ENCODE measurements around the gene CDON.

DNA sequence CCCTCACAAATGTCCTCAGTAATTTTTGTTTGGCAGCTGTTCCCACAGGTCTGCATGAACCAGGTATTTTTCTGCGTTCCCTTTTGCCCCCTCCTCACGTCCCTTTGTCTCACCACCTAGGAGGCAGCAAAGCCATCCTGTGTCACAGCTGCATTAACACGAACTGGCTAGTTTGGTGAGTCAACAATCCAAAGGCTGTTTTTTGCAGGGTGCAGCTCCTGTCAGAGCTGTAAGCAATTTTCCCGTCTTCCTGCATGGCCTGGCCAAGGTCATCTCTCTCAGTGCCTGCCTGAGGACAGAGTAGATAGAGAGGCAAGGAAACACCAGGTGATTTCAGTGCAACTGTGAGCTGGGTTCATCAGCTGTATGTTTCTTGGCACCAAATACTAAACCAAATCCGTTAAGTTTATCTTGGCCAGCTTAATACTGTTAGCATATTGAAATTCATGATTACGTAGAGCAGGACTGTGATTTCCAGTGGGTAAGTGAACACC lies 137.4 kb downstream of the CDON start:
- TF ChIP-seq CTCF (IDR thresholded peaks at IDR 0.05; ENCODE audit: low read depth, low read length, poor library complexity, severe bottlenecking) (no peak), EZH2phosphoT487 (IDR thresholded peaks at IDR 0.05; ENCODE audit: borderline replicate concordance, low read length) (no peak)

Measured in DOHH2 (cell line).